Glutamatergic neuron (in vitro differentiated cells): ENCODE data around the gene MTHFD2L. TPM values are rescaled to one million over a fixed set of nuclear protein-coding genes. Genes with fewer than 3 reads are reported as not detected.
"Not testable (repeated sequence)": the region's sequence is repeated elsewhere in the genome, so short reads cannot be mapped to it uniquely, and the experiment has no call there.

Experiments used
- DNase-seq: peaks from one replicate; pipeline ENCODE4 v3.0.0; 2022
- H3K27ac Mint-ChIP-seq: one replicate; pipeline ENCODE4 v1.8.0; 2020; ENCODE audit warnings: mild to moderate bottlenecking, mixed read lengths, inconsistent platforms; ENCODE audit not compliant: unreplicated experiment
- H3K27me3 Mint-ChIP-seq: one replicate; pipeline ENCODE4 v1.8.0; 2020; ENCODE audit warnings: mild to moderate bottlenecking, moderate library complexity, mixed read lengths, inconsistent platforms; ENCODE audit not compliant: unreplicated experiment
- H3K36me3 Mint-ChIP-seq: one replicate; pipeline ENCODE4 v1.8.0; 2020; ENCODE audit warnings: mild to moderate bottlenecking, mixed read lengths, inconsistent platforms; ENCODE audit not compliant: unreplicated experiment
- H3K4me1 Mint-ChIP-seq: one replicate; pipeline ENCODE4 v1.8.0; 2020; ENCODE audit warnings: mild to moderate bottlenecking, low read depth, mixed read lengths, inconsistent platforms; ENCODE audit not compliant: unreplicated experiment
- H3K4me3 Mint-ChIP-seq: one replicate; pipeline ENCODE4 v1.8.0; 2020; ENCODE audit warnings: mild to moderate bottlenecking, mixed read lengths, inconsistent platforms; ENCODE audit not compliant: unreplicated experiment
- H3K9me3 Mint-ChIP-seq: one replicate; pipeline ENCODE4 v1.8.0; 2020; ENCODE audit warnings: mild to moderate bottlenecking, moderate library complexity, mixed read lengths, inconsistent platforms; ENCODE audit not compliant: unreplicated experiment
- CTCF ChIP-seq: fragments of 200-600 bp; sonication (generic); IDR thresholded peaks from one replicate; pipeline ENCODE4 v1.5.0; 2021; ENCODE audit not compliant: partially characterized antibody, unreplicated experiment
- total RNA-seq: library from RNA; stranded (reverse); fragmentation: NEBNext Ultra II Directional; extraction: Animal tissue kit (Norgen Biotek cat#: 25700); gene quantifications from one replicate; pipeline ENCODE4 v1.2.1, GENCODE V29; 2021; ENCODE audit not compliant: unreplicated experiment

MTHFD2L gene
- total RNA-seq, 1 donor from 2014 or later, result 14.0 TPM

GRCh38 chr4:74206088-74206825 is 48.3 kb downstream of the MTHFD2L start:
- Mint-ChIP-seq H3K27me3 (peaks cover 2% of the 10 kb centered on the region), H3K4me3 (no peak overlapping the region), H3K9me3 (peaks cover 2% of the 10 kb centered on the region), H3K36me3 (no peaks in the 10 kb centered on the region), H3K27ac (no peak overlapping the region), H3K4me1 (no peaks in the 10 kb centered on the region)
- no peak for TF ChIP-seq CTCF
- no peak for DNase-seq

- H3K36me3 Mint-ChIP-seq, H3K4me1 Mint-ChIP-seq, DNase-seq, H3K9me3 Mint-ChIP-seq, H3K27me3 Mint-ChIP-seq, H3K4me3 Mint-ChIP-seq, H3K27ac Mint-ChIP-seq: not testable (repeated sequence)
Measured at GRCh38 chr4:74214457-74215159, 56.7 kb downstream of the MTHFD2L start.

- not testable (repeated sequence) for H3K9me3 Mint-ChIP-seq, H3K27me3 Mint-ChIP-seq, H3K4me3 Mint-ChIP-seq, DNase-seq, H3K4me1 Mint-ChIP-seq, H3K36me3 Mint-ChIP-seq, H3K27ac Mint-ChIP-seq
Measured at GRCh38 chr4:74215236-74215635, 57.3 kb downstream of the MTHFD2L start.

GRCh38 chr4:74217365-74217764 is 59.4 kb downstream of the MTHFD2L start:
- Mint-ChIP-seq H3K4me3 (no peak overlapping the region), H3K27ac (no peak overlapping the region), H3K36me3 (no peaks in the 10 kb centered on the region), H3K4me1 (no peaks in the 10 kb centered on the region), H3K27me3 (no peaks in the 10 kb centered on the region), H3K9me3 (no peaks in the 10 kb centered on the region)
- no peak for DNase-seq
- TF ChIP-seq CTCF, result no peak

GRCh38 chr4:74218201-74218600 is 60.3 kb downstream of the MTHFD2L start:
- Mint-ChIP-seq H3K9me3 (no peaks in the 10 kb centered on the region), H3K4me3 (no peak overlapping the region), H3K36me3 (no peaks in the 10 kb centered on the region), H3K27ac (no peak overlapping the region), H3K4me1 (no peaks in the 10 kb centered on the region), H3K27me3 (no peaks in the 10 kb centered on the region)
- TF ChIP-seq CTCF, result no peak
- no peak for DNase-seq

GRCh38 chr4:74219240-74219639 is 61.3 kb downstream of the MTHFD2L start:
- no peaks in the 10 kb centered on the region for H3K36me3 Mint-ChIP-seq
- no peaks in the 10 kb centered on the region for H3K4me1 Mint-ChIP-seq
- no peaks in the 10 kb centered on the region for H3K27me3 Mint-ChIP-seq
- H3K27ac Mint-ChIP-seq, result no peak overlapping the region
- no peaks in the 10 kb centered on the region for H3K9me3 Mint-ChIP-seq
- DNase-seq, result no peak
- H3K4me3 Mint-ChIP-seq, result no peak overlapping the region
- TF ChIP-seq CTCF, result no peak
